Fibroblast of pulmonary artery (primary cell): ENCODE data around the gene CNOT3.
"Not testable (repeated sequence)": the region's sequence is repeated elsewhere in the genome, so short reads cannot be mapped to it uniquely, and the experiment has no call there.

Experiments
- DNase-seq: peaks from one replicate; pipeline ENCODE4 v3.0.0-alpha.2; 2010; ENCODE audit warnings: low read depth
- H3K4me3 ChIP-seq: replicated peaks from 2 replicates; pipeline ENCODE4 v1.5.1; 2011; ENCODE audit warnings: low read depth, mild to moderate bottlenecking, control low read depth, low read length, moderate library complexity
- TF ChIP-seq, protein P1 (sequence below): IDR thresholded peaks from 2 replicates; pipeline ENCODE4 v1.5.1; 2011; ENCODE audit warnings: mild to moderate bottlenecking, control low read depth, low read length, inconsistent platforms; ENCODE audit errors: missing control alignments

Gene CNOT3

DNA sequence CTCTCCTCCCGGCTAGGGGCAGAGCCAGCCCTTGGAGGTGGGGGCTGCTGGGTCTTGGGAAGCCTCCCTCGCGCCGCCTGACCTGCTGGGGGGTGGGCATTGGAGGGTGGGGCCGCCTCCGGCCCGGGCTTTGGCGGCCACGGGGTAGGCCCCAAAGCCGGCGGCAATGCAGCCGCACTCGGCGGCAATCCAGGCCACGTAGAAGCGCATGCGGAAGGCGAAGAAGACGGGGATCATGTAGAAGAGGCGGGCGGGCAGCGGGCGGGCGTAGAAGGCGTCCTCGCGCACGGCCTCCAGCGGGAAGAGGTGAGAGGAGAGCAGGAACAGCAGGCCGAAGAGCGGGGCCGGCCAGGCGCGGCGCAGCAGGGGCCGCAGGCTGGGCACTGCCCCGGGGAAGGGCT, 43.1 kb downstream of the CNOT3 start:
- no peak overlapping the region for H3K4me3 ChIP-seq
- no peak for DNase-seq
- TF ChIP-seq, protein P1, sequence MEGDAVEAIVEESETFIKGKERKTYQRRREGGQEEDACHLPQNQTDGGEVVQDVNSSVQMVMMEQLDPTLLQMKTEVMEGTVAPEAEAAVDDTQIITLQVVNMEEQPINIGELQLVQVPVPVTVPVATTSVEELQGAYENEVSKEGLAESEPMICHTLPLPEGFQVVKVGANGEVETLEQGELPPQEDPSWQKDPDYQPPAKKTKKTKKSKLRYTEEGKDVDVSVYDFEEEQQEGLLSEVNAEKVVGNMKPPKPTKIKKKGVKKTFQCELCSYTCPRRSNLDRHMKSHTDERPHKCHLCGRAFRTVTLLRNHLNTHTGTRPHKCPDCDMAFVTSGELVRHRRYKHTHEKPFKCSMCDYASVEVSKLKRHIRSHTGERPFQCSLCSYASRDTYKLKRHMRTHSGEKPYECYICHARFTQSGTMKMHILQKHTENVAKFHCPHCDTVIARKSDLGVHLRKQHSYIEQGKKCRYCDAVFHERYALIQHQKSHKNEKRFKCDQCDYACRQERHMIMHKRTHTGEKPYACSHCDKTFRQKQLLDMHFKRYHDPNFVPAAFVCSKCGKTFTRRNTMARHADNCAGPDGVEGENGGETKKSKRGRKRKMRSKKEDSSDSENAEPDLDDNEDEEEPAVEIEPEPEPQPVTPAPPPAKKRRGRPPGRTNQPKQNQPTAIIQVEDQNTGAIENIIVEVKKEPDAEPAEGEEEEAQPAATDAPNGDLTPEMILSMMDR: no peak

DNA sequence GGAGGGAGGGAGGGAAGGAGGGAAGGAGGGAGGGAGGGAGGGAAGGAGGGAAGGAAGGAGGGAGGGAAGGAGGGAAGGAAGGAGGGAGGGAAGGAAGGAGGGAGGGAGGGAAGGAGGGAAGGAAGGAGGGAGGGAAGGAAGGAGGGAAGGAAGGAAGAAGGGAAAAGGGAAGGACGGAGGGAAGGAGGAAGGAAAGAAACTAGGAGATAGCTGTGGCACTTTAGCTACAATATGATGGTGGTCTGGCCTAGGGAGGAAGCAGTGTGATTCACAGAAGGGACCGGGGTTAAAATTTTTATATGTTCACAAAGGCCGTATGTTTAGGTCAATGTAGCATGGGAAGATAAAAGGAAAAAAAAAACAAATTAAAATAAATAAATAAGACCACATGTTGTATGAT, 44.3 kb downstream of the CNOT3 start:
- not testable (repeated sequence) for H3K4me3 ChIP-seq, DNase-seq

DNA sequence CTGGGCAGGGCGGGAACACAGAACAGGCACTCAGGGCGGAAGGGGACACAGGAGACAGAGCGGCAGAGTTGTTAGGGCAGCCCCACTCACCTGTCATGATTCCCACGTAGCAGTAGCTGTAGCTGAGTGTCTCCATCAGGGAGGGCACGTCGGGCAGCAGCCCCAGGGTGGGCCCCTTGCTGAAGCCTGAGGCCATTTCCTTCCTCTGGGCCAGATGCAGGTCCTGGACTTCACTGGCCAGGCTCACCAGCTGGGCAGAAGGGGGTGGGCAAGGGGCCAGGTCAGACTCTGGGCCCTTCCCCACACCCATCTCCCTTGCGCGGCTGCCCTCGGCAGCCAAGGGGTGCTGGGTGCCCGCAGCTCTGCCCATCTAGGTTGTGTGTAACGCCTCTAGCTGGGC, 45.9 kb downstream of the CNOT3 start:
- TF ChIP-seq, protein P1: no peak
- DNase-seq: no peak
- H3K4me3 ChIP-seq: no peak overlapping the region

DNA sequence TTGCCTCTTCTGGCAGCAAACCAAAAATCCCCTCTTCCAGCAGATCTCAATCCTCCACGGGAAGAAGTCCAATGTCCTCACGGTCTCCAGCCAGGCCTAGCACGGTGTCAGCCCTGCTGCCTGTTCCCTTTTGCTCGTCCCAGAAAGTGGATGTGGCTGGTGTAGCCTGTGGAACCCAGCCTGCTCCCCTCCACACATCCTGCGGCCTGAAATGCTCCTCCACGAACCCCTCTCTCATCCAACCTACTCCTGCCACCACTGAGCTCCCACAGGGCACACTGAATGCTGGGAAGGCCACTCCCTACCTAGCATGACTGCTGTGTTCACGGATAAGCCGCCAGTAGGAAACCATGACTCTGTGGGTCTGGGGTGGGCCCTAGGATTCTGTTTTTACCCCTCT, 48.8 kb downstream of the CNOT3 start:
- no peak for DNase-seq
- no peak overlapping the region for H3K4me3 ChIP-seq
- TF ChIP-seq, protein P1: no peak

DNA sequence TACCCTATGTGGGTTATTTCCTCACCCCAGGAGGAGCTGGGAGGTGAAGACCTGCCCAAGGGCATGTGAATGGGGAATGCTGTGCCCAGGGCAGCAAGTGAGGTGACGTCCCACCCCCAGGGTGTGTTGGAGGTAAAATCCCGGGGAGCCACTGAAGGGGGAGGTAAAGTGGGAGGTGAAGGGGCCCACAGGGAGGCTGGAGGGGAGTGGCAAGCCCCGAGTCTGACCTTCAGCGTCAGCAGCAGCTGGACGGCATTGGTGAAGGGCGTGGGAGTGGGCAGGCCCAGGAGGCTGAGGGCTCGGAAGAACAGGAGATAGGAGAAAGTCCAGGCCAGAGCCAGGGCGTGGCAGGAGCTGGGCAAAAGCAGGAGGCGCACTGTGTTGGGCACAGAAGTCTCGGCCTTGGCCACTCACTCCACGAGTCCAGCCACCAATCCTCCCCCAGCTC, 49.4 kb downstream of the CNOT3 start:
- H3K4me3 ChIP-seq: no peak overlapping the region
- TF ChIP-seq, protein P1: no peak
- no peak for DNase-seq

DNA sequence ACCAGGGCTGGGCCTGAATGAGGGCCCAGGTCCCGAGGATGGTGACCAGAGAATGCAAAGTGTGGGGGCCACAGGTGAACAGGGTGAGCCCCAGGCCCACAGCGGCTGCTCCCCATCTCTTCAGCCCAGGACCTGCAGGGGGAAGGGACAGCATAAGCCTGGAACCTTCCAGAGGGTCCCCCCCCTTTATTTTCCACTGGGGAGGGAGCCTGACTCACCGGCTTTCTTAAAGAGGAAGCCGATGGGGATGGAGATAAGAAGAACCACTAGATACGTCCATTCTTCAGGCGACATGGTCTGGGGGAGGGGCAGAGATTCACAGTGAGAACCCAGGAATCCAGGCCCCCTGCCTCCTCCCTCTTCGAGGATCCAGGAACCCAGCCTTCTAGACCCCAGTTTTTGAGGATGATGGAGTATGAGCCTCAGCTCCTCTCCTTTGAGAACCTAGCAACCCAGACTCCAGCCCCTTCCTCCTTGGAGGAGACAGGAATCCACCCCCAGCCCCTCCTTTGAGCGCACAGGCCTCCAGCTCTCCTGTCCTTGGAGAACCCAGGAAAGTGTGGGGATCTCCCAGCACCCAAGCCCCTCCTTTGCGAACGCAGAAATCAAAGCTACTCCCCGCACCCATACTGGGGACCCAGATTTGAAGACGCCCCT, 50.8 kb downstream of the CNOT3 start:
- DNase-seq: peak; percentile 42
- H3K4me3 ChIP-seq: peak overlapping the region; percentile 80
- TF ChIP-seq, protein P1: no peak

DNA sequence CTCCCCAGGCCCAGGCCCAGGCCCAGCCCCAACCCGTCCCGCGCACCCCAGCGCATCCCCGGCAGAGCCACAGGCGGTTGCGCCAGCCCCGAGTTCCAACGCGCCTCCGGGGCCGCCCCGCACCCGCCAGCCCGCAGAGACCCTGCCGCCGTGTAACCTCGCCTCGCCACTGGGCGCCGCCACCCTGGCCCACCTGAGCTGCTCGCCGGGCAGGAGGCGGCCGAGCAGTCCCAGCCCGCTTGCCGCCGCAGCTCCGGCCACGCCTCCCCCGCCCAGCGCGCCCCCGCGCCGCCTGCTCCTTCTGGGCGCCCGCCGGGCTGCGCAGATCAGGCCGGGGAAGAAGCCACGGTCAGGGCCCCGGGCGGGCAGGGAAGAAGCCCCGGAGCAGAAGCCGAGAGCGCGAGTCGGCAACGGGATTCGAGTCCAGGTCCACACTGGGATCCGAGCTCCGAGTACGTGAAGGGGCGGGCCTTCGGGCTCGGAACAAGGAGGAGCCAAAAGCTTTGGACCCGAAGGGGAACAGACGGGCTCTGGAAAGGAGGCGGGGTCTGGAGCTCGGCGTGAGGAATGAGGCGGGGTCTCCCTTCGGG, 51.7 kb downstream of the CNOT3 start, which contains the start of gene MBOAT7:
Gene MBOAT7 (minus strand): TSS at position 436 of the 590 bp plus-strand sequence. CDS start 1,072 bp downstream, outside the sequence.
- DNase-seq: no peak
- TF ChIP-seq, protein P1: no peak
- peak within 1 kb of the TSS; percentile 84 for H3K4me3 ChIP-seq
